Measurements from ENCODE around the gene CDCA3. TPM values are rescaled to one million over a fixed set of nuclear protein-coding genes. Genes with fewer than 3 reads are reported as not detected.

CDCA3 gene
- total RNA-seq, 4 donors from 2014 or later = 2.0 to 7.1 (median 2.9) TPM

- intact Hi-C loops (cut with DNase I; ENCODE audit: low total_unique reads) = no loop called here
- H3K4me3 ChIP-seq (ENCODE audit: low read depth, poor library complexity, severe bottlenecking) = no peak overlapping the region
- DNase-seq (ENCODE audit: low spot score in 2 of 2) = no peak
- 82 to 88% methylated on average over 4 to 6 of the region's 6 CpGs for WGBS, 2 donors
- TF ChIP-seq POLR2A (IDR thresholded peaks at IDR 0.05) (no peak), CTCF (IDR thresholded peaks at IDR 0.05) (no peak)
These were observed 17.7 kb downstream of the CDCA3 start for GRCh38 chr12:6833189-6833890.

GRCh38 chr12:6832125-6832524, 19.0 kb downstream of the CDCA3 start:
- TF ChIP-seq POLR2A (IDR thresholded peaks at IDR 0.05) = no peak
- TF ChIP-seq CTCF (IDR thresholded peaks at IDR 0.05) = no peak
- no peak for DNase-seq (ENCODE audit: low spot score in 2 of 2)
- H3K4me3 ChIP-seq (ENCODE audit: low read depth, poor library complexity, severe bottlenecking) = no peak overlapping the region
- intact Hi-C loops (cut with DNase I; ENCODE audit: low total_unique reads) = no loop called here
- 89 to 95% methylated on average over 4 of the region's 4 CpGs for WGBS, 2 donors

DNA sequence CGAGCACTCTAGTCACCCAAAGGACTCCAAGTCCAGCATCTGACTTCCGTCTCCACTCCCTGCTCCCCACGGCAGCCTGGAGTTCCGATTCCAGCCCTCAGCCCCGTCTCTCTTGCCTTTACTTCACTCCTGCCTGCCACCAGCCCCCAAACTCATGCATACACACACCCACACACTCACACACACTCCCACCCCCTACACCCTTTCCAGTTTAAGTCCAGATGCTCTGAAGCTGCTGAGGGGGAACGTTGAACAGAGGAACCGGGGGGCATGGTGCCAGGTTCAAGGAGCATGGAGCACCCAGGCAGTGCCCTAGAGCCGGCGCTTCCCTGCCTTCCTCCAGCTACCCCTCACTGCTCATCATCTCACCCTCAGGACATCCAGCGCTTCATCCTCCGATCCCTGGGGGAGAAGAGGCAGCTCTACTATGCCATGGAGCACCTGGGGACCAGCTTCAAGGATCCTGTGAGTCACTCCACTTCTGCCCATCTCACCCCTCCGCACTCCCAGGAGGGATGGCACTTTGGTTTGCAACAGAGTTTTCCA, 19.6 kb downstream of the CDCA3 start:
- WGBS, 2 donors = 84 to 93% methylated on average over 12 of the region's 12 CpGs
- intact Hi-C loops (cut with DNase I; ENCODE audit: low total_unique reads) = no loop called here
- no peak overlapping the region for H3K4me3 ChIP-seq (ENCODE audit: low read depth, poor library complexity, severe bottlenecking)
- DNase-seq (ENCODE audit: low spot score in 2 of 2) = no peak
- TF ChIP-seq CTCF (IDR thresholded peaks at IDR 0.05) = no peak

DNA sequence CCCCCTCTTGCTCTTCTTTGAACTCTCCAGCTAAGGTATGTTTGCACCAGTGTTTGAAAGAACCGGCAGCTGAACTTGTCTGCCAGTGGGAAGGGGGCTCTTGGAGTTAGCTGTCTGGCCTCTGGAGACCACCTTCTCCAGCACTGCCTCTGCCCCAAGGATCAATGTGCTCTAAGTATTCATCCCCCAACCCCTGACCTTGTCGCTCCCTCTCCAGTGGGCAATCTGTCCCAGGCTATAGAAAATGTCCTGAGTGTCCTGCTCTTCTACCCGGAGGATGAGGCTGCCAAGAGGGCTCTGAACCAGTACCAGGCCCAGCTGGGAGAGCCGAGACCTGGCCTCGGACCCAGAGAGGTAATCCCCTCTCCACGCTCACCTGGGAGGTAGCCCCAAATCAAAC, 20.1 kb downstream of the CDCA3 start:
- H3K4me3 ChIP-seq (ENCODE audit: low read depth, poor library complexity, severe bottlenecking) = no peak overlapping the region
- intact Hi-C loops (cut with DNase I; ENCODE audit: low total_unique reads) = no loop called here
- no peak for DNase-seq (ENCODE audit: low spot score in 2 of 2)
- 89 to 91% methylated on average over 6 of the region's 6 CpGs for WGBS, 2 donors
- TF ChIP-seq POLR2A (IDR thresholded peaks at IDR 0.05) = no peak
- TF ChIP-seq CTCF (IDR thresholded peaks at IDR 0.05) = no peak

DNA sequence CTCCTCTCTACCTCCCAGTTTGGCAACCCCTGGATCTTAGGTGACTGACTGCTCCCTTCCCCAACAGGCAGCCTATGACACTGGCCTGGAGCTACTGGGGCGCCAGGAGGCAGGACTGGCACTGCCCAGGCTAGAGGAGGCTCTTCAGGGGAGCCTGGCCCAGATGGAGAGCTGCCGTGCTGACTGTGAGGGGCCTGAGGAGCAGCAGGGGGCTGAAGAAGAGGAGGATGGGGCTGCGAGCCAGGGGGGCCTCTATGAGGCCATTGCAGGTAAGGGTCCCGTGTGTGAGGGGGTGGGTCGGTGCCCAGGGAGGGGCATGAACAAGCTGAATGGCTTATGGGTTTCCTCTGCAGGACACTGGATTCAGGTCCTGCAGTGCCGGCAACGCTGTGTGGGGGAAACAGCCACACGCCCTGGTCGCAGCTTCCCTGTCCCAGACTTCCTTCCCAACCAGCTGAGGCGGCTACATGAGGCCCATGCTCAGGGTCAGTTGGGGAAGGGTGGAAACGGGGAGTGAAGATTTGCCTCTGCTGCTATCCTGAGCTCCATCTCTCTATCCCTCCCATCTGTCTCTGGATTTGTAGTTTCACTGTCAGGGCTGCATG, 20.7 kb downstream of the CDCA3 start:
- intact Hi-C loops (cut with DNase I; ENCODE audit: low total_unique reads) = no loop called here
- no peak for TF ChIP-seq CTCF (IDR thresholded peaks at IDR 0.05)
- no peak for TF ChIP-seq POLR2A (IDR thresholded peaks at IDR 0.05)
- no peak for DNase-seq (ENCODE audit: low spot score in 2 of 2)
- H3K4me3 ChIP-seq (ENCODE audit: low read depth, poor library complexity, severe bottlenecking) = no peak overlapping the region
- WGBS, 2 donors = 73 to 93% methylated on average over 11 of the region's 11 CpGs

Data from lower leg skin (tissue), 4 donors.